ENCODE results near the gene SCGB3A1.

SCGB3A1 gene

GRCh38 chr5:180586870-180587269 is 4.4 kb downstream of the SCGB3A1 start:
- Histone ChIP-seq H3K27ac (no peak overlapping the region), H3K9me3 (no peaks in the 10 kb centered on the region), H3K4me3 (ENCODE audit: low read depth in 1 of 2, low read length in 1 of 2) (no peak overlapping the region), H3K36me3 (no peaks in the 10 kb centered on the region), H3K27me3 (peaks cover 74% of the 10 kb centered on the region), H3K4me1 (ENCODE audit: control insufficient read depth in 1 of 2, insufficient read depth in 1 of 2, low read depth in 1 of 2, low read length in 1 of 2) (peaks cover 19 to 20% of the 10 kb centered on the region in 2 experiments)
- no peak for TF ChIP-seq CTCF (IDR thresholded peaks at IDR 0.05)

- Histone ChIP-seq H3K4me1 (ENCODE audit: control insufficient read depth in 1 of 2, insufficient read depth in 1 of 2, low read depth in 1 of 2, low read length in 1 of 2) (peaks cover 14% of the 10 kb centered on the region in 2 experiments), H3K27ac (no peak overlapping the region), H3K36me3 (no peaks in the 10 kb centered on the region), H3K9me3 (no peaks in the 10 kb centered on the region), H3K27me3 (peaks cover 67% of the 10 kb centered on the region), H3K4me3 (ENCODE audit: low read depth in 1 of 2, low read length in 1 of 2) (no peak overlapping the region)
- no peak for TF ChIP-seq CTCF (IDR thresholded peaks at IDR 0.05)
Measured at GRCh38 chr5:180586204-180586603, 5.1 kb downstream of the SCGB3A1 start.

GRCh38 chr5:180583738-180584137 is 7.6 kb downstream of the SCGB3A1 start:
- Histone ChIP-seq H3K27me3 (peaks cover 42% of the 10 kb centered on the region), H3K9me3 (no peaks in the 10 kb centered on the region), H3K4me1 (ENCODE audit: control insufficient read depth in 1 of 2, insufficient read depth in 1 of 2, low read depth in 1 of 2, low read length in 1 of 2) (no peaks in the 10 kb centered on the region), H3K36me3 (no peaks in the 10 kb centered on the region), H3K27ac (no peak overlapping the region), H3K4me3 (ENCODE audit: low read depth in 1 of 2, low read length in 1 of 2) (no peak overlapping the region)
- TF ChIP-seq CTCF (IDR thresholded peaks at IDR 0.05): no peak

- peaks cover 12% of the 10 kb centered on the region for H3K27me3 ChIP-seq
- H3K27ac ChIP-seq: no peak overlapping the region
- H3K4me1 ChIP-seq (ENCODE audit: control insufficient read depth in 1 of 2, insufficient read depth in 1 of 2, low read depth in 1 of 2, low read length in 1 of 2): no peaks in the 10 kb centered on the region
- H3K9me3 ChIP-seq: no peaks in the 10 kb centered on the region
- no peak overlapping the region for H3K4me3 ChIP-seq (ENCODE audit: low read depth in 1 of 2, low read length in 1 of 2)
- no peak for TF ChIP-seq CTCF (IDR thresholded peaks at IDR 0.05)
- H3K36me3 ChIP-seq: peaks cover 20% of the 10 kb centered on the region
Measured at GRCh38 chr5:180580681-180581080, 10.6 kb downstream of the SCGB3A1 start.

GRCh38 chr5:180575571-180575970 is 15.7 kb downstream of the SCGB3A1 start:
- H3K27ac ChIP-seq: no peak overlapping the region

More at GRCh38 chr5:180575571-180575970, 15.7 kb downstream of the SCGB3A1 start:
- H3K4me3 ChIP-seq (ENCODE audit: low read depth in 1 of 2, low read length in 1 of 2): no peak overlapping the region
- no peaks in the 10 kb centered on the region for H3K9me3 ChIP-seq
- H3K36me3 ChIP-seq: peaks cover 66% of the 10 kb centered on the region
- no peak for TF ChIP-seq CTCF (IDR thresholded peaks at IDR 0.05)
- no peaks in the 10 kb centered on the region for H3K4me1 ChIP-seq (ENCODE audit: control insufficient read depth in 1 of 2, insufficient read depth in 1 of 2, low read depth in 1 of 2, low read length in 1 of 2)
- H3K27me3 ChIP-seq: no peaks in the 10 kb centered on the region
